ENCODE measurements around the gene ZDHHC19. TPM values are rescaled to one million over a fixed set of nuclear protein-coding genes. Genes with fewer than 3 reads are reported as not detected.
"Not testable (repeated sequence)": the region's sequence is repeated elsewhere in the genome, so short reads cannot be mapped to it uniquely, and the experiment has no call there.

Gene ZDHHC19
- total RNA-seq, 1 experiment from 2014 or later = not detected

- no peak for TF ChIP-seq CTCF (IDR thresholded peaks at IDR 0.05; ENCODE audit: unreplicated experiment)
- DNase-seq (ENCODE audit: unreplicated experiment) = no peak
- no peak overlapping the region for H3K27ac Mint-ChIP-seq (ENCODE audit: low read depth, unreplicated experiment)
- CTCF ChIA-PET = no interaction called here
- no peaks in the 10 kb centered on the region for H3K9me3 Mint-ChIP-seq (ENCODE audit: unreplicated experiment)
- no TSS peak for BruUV-seq (replicated peaks)
- peaks cover 11% of the 10 kb centered on the region for H3K4me1 Mint-ChIP-seq (ENCODE audit: insufficient read depth, unreplicated experiment)
- H3K4me3 Mint-ChIP-seq (ENCODE audit: unreplicated experiment) = no peak overlapping the region
- no peaks in the 10 kb centered on the region for H3K27me3 Mint-ChIP-seq (ENCODE audit: insufficient read depth, unreplicated experiment)
- intact Hi-C loops (cut with micrococcal nuclease) = no loop called here
- H3K36me3 Mint-ChIP-seq (ENCODE audit: insufficient read depth, unreplicated experiment) = no peaks in the 10 kb centered on the region
- POLR2A ChIA-PET = no interaction called here
These were observed 33.6 kb downstream of the ZDHHC19 start for GRCh38 chr3:196177567-196177966.

DNA sequence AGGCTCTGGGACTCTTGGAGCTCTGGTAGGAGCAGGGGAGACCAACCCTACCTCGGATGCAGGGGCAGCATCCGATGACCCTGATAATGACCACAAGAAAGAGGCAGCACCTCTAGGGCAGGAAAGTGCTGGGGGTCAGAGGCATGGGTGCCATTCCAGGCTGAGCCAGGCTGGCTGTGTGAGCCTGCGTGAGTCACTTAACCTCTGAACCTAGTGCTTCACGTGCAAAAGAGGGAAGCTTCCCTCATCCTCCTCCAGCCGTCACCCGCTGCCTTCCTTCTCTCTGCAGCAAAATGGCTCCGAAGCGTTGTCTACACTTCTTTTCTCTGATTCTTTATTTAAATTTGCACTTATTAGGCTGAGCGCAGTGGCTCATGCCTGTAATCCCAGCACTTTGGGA lies 35.5 kb downstream of the ZDHHC19 start:
- Mint-ChIP-seq H3K27me3 (ENCODE audit: insufficient read depth, unreplicated experiment) (no peaks in the 10 kb centered on the region), H3K9me3 (ENCODE audit: unreplicated experiment) (no peaks in the 10 kb centered on the region), H3K4me3 (ENCODE audit: unreplicated experiment) (no peak overlapping the region), H3K4me1 (ENCODE audit: insufficient read depth, unreplicated experiment) (peaks cover 11% of the 10 kb centered on the region), H3K27ac (ENCODE audit: low read depth, unreplicated experiment) (no peak overlapping the region), H3K36me3 (ENCODE audit: insufficient read depth, unreplicated experiment) (no peaks in the 10 kb centered on the region)
- DNase-seq (ENCODE audit: unreplicated experiment) = no peak
- ChIA-PET CTCF (interaction anchor here (0.7 kb wide), 1 partner anchor 132 kb away, joined by 3 read pairs; no protein-coding TSS in a partner anchor), POLR2A (no interaction called here)
- intact Hi-C loops (cut with micrococcal nuclease) = no loop called here
- no TSS peak for BruUV-seq (replicated peaks)
- no peak for TF ChIP-seq CTCF (IDR thresholded peaks at IDR 0.05; ENCODE audit: unreplicated experiment)

- no peaks in the 10 kb centered on the region for H3K36me3 Mint-ChIP-seq (ENCODE audit: insufficient read depth, unreplicated experiment)
- H3K27ac Mint-ChIP-seq (ENCODE audit: low read depth, unreplicated experiment) = no peak overlapping the region
These were observed 36.0 kb downstream of the ZDHHC19 start for GRCh38 chr3:196175116-196175625.

GRCh38 chr3:196174652-196175051 lies 36.5 kb downstream of the ZDHHC19 start:
- Mint-ChIP-seq H3K4me1 (ENCODE audit: insufficient read depth, unreplicated experiment) (peaks cover 7% of the 10 kb centered on the region), H3K27me3 (ENCODE audit: insufficient read depth, unreplicated experiment) (no peaks in the 10 kb centered on the region), H3K27ac (ENCODE audit: low read depth, unreplicated experiment) (no peak overlapping the region), H3K9me3 (ENCODE audit: unreplicated experiment) (no peaks in the 10 kb centered on the region), H3K4me3 (ENCODE audit: unreplicated experiment) (no peak overlapping the region), H3K36me3 (ENCODE audit: insufficient read depth, unreplicated experiment) (no peaks in the 10 kb centered on the region)
- ChIA-PET POLR2A (no interaction called here), CTCF (no interaction called here)
- BruUV-seq (replicated peaks) = no TSS peak
- DNase-seq (ENCODE audit: unreplicated experiment) = no peak
- TF ChIP-seq CTCF (IDR thresholded peaks at IDR 0.05; ENCODE audit: unreplicated experiment) = no peak
- intact Hi-C loops (cut with micrococcal nuclease) = no loop called here

More at GRCh38 chr3:196175116-196175625, 36.0 kb downstream of the ZDHHC19 start:
- CTCF ChIA-PET = no interaction called here
- DNase-seq (ENCODE audit: unreplicated experiment) = no peak
- Mint-ChIP-seq H3K27me3 (ENCODE audit: insufficient read depth, unreplicated experiment) (no peaks in the 10 kb centered on the region), H3K9me3 (ENCODE audit: unreplicated experiment) (no peaks in the 10 kb centered on the region), H3K4me1 (ENCODE audit: insufficient read depth, unreplicated experiment) (peaks cover 11% of the 10 kb centered on the region), H3K4me3 (ENCODE audit: unreplicated experiment) (no peak overlapping the region)
- intact Hi-C loops (cut with micrococcal nuclease) = no loop called here
- BruUV-seq (replicated peaks) = no TSS peak
- POLR2A ChIA-PET = no interaction called here
- no peak for TF ChIP-seq CTCF (IDR thresholded peaks at IDR 0.05; ENCODE audit: unreplicated experiment)

DNA sequence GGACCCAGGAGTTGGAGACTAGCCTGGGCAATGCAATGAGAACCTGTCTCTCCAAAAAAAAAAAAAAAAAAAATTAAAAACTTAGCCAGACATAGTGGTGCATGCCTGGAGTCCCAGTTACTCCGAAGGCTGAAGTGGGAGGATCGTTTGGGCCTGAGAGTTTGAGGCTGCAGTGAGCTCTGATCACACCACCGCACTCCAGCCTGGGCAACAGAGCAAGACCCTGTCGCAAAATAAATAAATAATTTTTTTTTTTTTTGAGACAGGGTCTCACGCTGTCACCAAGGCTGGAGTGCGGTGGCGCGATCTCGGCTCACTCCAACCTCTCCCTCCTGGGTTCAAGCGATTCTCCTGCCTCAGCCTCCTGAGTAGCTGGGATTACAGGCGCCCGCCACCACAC lies 40.9 kb downstream of the ZDHHC19 start:
- BruUV-seq (replicated peaks); H3K9me3 Mint-ChIP-seq (ENCODE audit: unreplicated experiment); H3K4me1 Mint-ChIP-seq (ENCODE audit: insufficient read depth, unreplicated experiment); DNase-seq (ENCODE audit: unreplicated experiment); intact Hi-C loops (cut with micrococcal nuclease); H3K36me3 Mint-ChIP-seq (ENCODE audit: insufficient read depth, unreplicated experiment); H3K4me3 Mint-ChIP-seq (ENCODE audit: unreplicated experiment); H3K27ac Mint-ChIP-seq (ENCODE audit: low read depth, unreplicated experiment); H3K27me3 Mint-ChIP-seq (ENCODE audit: insufficient read depth, unreplicated experiment): not testable (repeated sequence)
- CTCF ChIA-PET = interaction anchor here (0.6 to 1.6 kb wide), 2 partner anchors 26 to 276 kb away, joined by 3 read pairs; no protein-coding TSS in a partner anchor
- POLR2A ChIA-PET = interaction anchor here (1.7 kb wide), 1 partner anchor 35 kb away, joined by 4 read pairs; no protein-coding TSS in a partner anchor
